Measurements from ENCODE around the gene SEPTIN5.
"Not testable (repeated sequence)": the region's sequence is repeated elsewhere in the genome, so short reads cannot be mapped to it uniquely, and the experiment has no call there.

Gene SEPTIN5

GRCh38 chr22:19691721-19692341 is 22.5 kb upstream of the SEPTIN5 start:
- H3K4me3 Mint-ChIP-seq, result peak overlapping the region; percentile 54
- TF ChIP-seq CTCF (IDR thresholded peaks at IDR 0.05), result no peak
- H3K36me3 Mint-ChIP-seq (ENCODE audit: low read depth), result no peaks in the 10 kb centered on the region
- DNase-seq, result peak; percentile 37
- H3K27ac Mint-ChIP-seq, result no peak overlapping the region
- peaks cover 5% of the 10 kb centered on the region for H3K9me3 Mint-ChIP-seq
- peaks cover 44% of the 10 kb centered on the region for H3K4me1 Mint-ChIP-seq
- peaks cover 13% of the 10 kb centered on the region for H3K27me3 Mint-ChIP-seq (ENCODE audit: low read depth, poor library complexity)

GRCh38 chr22:19693581-19693980 is 20.7 kb upstream of the SEPTIN5 start:
- no peak overlapping the region for H3K27ac Mint-ChIP-seq
- H3K9me3 Mint-ChIP-seq, result peaks cover 5% of the 10 kb centered on the region
- H3K4me3 Mint-ChIP-seq, result no peak overlapping the region
- no peak for DNase-seq
- H3K27me3 Mint-ChIP-seq (ENCODE audit: low read depth, poor library complexity), result peaks cover 14% of the 10 kb centered on the region
- H3K4me1 Mint-ChIP-seq, result peaks cover 37% of the 10 kb centered on the region
- TF ChIP-seq CTCF (IDR thresholded peaks at IDR 0.05), result no peak
- H3K36me3 Mint-ChIP-seq (ENCODE audit: low read depth), result no peaks in the 10 kb centered on the region

GRCh38 chr22:19693981-19694670 is 20.2 kb upstream of the SEPTIN5 start:
- no peak for DNase-seq
- Mint-ChIP-seq H3K27ac (no peak overlapping the region), H3K36me3 (ENCODE audit: low read depth) (no peaks in the 10 kb centered on the region), H3K4me1 (peaks cover 37% of the 10 kb centered on the region), H3K9me3 (peaks cover 5% of the 10 kb centered on the region), H3K4me3 (no peak overlapping the region), H3K27me3 (ENCODE audit: low read depth, poor library complexity) (peaks cover 14% of the 10 kb centered on the region)
- no peak for TF ChIP-seq CTCF (IDR thresholded peaks at IDR 0.05)

GRCh38 chr22:19694696-19695095 is 19.6 kb upstream of the SEPTIN5 start:
- no peak overlapping the region for H3K4me3 Mint-ChIP-seq
- TF ChIP-seq CTCF (IDR thresholded peaks at IDR 0.05), result no peak

GRCh38 chr22:19696504-19697276 is 17.6 kb upstream of the SEPTIN5 start:
- Mint-ChIP-seq H3K9me3 (peaks cover 5% of the 10 kb centered on the region), H3K4me3 (no peak overlapping the region), H3K4me1 (peaks cover 23% of the 10 kb centered on the region), H3K36me3 (ENCODE audit: low read depth) (no peaks in the 10 kb centered on the region), H3K27ac (no peak overlapping the region), H3K27me3 (ENCODE audit: low read depth, poor library complexity) (peaks cover 20% of the 10 kb centered on the region)
- no peak for TF ChIP-seq CTCF (IDR thresholded peaks at IDR 0.05)
- DNase-seq, result no peak

More at GRCh38 chr22:19694696-19695095, 19.6 kb upstream of the SEPTIN5 start:
- H3K4me1 Mint-ChIP-seq, result peaks cover 37% of the 10 kb centered on the region
- H3K27ac Mint-ChIP-seq, result no peak overlapping the region
- H3K36me3 Mint-ChIP-seq (ENCODE audit: low read depth), result no peaks in the 10 kb centered on the region
- H3K27me3 Mint-ChIP-seq (ENCODE audit: low read depth, poor library complexity), result peaks cover 14% of the 10 kb centered on the region
- peaks cover 5% of the 10 kb centered on the region for H3K9me3 Mint-ChIP-seq
- no peak for DNase-seq

- not testable (repeated sequence) for H3K27ac Mint-ChIP-seq; H3K9me3 Mint-ChIP-seq; DNase-seq; H3K4me3 Mint-ChIP-seq; H3K36me3 Mint-ChIP-seq (ENCODE audit: low read depth)
- Mint-ChIP-seq H3K27me3 (ENCODE audit: low read depth, poor library complexity) (peaks cover 27% of the 10 kb centered on the region), H3K4me1 (peaks cover 18% of the 10 kb centered on the region)
These were observed 16.4 kb upstream of the SEPTIN5 start for GRCh38 chr22:19697871-19698270.

Data from nephron progenitor cell (in vitro differentiated cells).